GM19397 (cell line): ENCODE results near the gene NHSL2.

Experiments
- ATAC-seq: cut with Tn5 transposase; IDR thresholded peaks from one replicate; pipeline ENCODE4 v1.9.1; 2021; ENCODE audit warnings: mild to moderate bottlenecking, moderate library complexity; ENCODE audit not compliant: unreplicated experiment

Gene NHSL2

DNA sequence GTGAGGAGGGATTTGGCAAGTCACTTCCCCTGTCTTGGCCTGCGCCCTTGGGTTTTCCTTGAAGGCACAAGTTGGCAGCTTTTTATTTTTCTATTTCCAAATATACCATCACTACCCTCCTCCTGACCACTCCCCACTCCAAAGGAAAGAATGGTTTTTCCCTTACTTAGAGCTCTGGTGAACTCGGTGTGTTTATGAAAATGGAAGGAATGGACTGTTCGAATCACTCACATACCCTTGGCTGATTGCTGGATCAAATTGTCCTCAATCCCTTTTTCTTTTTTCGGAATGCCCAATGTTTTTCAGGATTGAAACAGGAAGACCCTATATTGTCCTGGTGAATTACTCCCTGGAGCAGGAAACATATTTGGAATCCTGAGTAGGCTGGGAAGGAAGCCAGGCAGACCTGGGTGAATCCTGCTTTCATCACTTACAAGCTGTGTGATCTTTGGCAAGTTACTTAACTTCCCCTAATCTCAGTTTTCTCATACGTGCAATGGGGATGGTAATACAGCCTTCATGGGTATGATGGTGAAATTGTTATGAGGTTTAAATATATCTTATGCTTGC is 150.4 kb downstream of the NHSL2 start:
- no peak for ATAC-seq

DNA sequence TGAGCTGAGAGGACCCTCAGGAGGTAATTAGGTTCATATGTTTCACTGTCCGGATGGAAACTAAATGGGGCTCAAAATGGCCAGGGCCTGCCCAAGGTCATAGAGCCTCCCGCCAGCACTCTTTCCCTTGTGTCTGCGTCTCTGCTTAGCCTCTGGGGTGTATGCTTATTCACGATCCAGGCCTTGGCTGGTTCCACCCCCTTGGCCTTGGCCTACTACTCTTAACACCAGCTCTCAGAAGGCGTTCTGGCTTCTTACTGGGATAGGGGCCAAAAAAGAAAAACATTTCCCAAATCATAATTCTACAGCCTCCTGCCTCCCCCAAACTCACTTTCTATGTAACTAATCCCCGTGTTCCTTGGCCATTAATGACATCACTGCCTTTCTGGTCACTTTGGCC is 152.3 kb downstream of the NHSL2 start:
- no peak for ATAC-seq

DNA sequence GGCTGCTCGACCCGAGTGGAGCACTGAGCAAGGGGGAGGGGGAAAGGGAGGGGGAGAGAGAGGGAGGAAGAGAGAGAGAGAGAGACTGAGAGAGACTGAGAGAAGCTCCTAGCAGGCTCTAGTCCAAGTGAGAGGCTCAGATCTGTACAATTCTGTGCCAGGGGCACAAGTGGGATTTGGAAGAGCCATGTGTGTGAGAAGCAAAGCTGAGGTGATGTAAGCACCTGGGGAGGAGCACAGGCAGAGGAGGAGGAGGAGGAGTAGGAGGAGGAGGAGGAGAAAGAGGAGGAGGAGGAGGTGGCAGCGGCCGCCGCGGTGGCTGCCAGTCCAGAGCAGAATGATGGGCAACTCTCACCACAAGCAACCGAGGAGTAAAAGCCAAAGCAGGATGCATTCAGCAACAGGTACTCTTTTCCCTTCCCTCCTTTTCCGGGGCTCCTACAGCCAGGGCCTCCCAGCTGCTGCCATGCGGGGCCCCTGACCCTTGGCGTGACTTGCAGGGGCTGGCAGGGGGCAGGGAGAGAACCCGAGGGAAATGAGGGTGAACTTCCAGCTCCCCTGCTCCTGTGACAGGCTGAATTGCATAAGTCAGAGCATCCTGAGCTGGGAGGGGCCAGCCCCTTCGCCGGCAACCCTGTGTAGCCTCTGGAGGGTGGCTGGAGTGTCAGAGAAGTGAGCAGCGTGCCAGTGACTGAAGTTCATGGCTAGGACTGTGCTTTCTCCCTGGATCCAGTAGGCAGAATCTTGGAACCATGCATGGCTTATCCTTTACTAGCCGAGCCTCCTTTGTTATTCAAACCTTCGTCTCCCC is 158.9 kb downstream of the NHSL2 start:
- no peak for ATAC-seq

DNA sequence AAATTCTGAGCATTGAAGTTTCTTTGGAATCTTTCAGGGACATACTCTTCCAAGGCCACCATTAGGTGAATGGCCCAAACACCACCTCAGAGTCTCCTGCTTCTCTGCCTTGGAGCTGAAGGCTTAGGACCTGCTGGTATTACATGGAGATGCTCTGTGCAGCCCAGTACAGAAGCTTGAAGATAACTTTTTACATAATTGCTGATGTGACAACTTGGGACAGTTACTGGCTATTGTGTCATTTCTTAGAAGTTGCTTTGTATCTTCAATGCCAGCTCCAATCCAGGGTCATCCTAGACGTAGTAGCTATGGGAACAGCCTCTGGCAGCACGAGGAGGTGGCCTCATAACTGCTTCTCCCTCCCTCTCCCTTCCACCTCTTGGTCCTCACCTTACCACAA is 160.6 kb downstream of the NHSL2 start:
- ATAC-seq: no peak

GRCh38 chrX:72073633-72074032 is 163.0 kb downstream of the NHSL2 start:
- no peak for ATAC-seq

GRCh38 chrX:72078411-72078810 is 167.8 kb downstream of the NHSL2 start:
- ATAC-seq: no peak

GRCh38 chrX:72079607-72080006 is 169.0 kb downstream of the NHSL2 start:
- ATAC-seq: no peak

DNA sequence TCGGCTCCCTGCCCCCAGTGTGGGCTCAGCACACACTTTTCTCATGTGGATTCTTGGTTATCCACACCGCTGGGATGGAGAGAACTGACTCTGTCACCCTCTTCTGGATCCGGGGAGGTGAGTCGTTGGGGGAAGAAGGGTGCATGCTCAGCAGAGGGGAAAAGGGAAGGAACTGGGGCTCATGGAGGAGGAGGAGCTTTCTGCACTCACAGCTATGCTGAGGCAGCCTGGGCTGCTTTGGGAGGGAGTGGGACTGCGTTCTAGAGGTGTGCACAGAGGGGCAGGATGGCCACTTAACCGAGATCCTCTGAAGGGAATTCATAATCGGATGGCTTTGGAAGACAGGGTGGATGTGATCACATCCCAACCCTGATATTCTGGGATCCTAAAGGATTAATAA is 169.5 kb downstream of the NHSL2 start:
- no peak for ATAC-seq

- ATAC-seq: no peak
Measured at GRCh38 chrX:72080800-72081199, 170.2 kb downstream of the NHSL2 start.

DNA sequence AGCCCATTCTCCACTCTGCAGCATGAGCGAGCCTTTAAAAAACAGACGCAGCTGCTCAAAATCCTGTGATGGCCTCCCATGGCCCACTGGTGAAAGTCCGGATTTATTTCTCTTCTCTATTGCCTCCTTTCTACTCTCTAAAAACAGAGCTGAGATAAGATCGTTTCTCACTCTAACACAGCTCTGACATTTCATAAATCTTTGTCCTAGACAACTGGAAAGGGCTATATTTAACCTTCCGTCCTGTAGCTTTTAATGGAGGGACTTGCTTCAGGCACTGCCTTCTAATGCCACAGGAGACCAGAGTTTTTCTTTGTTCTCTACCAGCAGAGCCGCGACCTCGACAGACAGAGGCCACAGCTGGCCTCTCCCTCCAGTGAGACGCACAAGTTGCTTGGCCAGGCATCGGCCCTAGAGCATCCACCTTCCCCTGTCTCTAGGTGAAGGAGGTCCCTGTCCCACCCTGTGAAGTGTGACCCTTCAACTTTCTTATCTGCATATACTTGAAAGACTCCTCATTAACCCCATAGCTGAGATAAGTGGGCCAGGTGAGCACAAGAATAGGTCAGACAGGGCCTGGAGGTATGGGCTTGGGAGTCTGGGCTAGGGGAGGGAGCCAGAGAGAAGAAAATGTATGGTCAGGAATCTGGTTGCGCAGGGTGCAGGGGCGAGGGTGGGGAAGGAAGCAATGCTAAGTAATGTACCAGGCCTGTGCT is 171.1 kb downstream of the NHSL2 start:
- ATAC-seq: no peak

DNA sequence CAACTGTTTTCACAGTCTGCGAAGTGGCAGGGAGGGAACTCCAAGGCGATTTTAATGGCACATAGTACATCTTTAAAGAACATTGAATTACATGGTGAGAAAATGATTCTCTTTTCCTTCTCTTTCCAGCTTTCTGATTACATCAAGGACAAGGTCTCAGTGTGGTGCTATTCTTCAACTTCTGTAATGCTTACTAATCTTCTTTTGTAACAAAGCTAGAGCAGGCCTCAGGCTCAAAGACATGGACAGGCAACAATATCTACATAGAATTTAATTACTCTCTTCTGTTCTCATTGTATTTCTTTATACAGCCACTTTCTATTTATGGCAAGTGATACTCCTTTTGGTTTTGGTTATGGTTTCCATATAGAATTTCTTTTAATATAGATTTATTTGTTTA is 172.6 kb downstream of the NHSL2 start:
- ATAC-seq: no peak

DNA sequence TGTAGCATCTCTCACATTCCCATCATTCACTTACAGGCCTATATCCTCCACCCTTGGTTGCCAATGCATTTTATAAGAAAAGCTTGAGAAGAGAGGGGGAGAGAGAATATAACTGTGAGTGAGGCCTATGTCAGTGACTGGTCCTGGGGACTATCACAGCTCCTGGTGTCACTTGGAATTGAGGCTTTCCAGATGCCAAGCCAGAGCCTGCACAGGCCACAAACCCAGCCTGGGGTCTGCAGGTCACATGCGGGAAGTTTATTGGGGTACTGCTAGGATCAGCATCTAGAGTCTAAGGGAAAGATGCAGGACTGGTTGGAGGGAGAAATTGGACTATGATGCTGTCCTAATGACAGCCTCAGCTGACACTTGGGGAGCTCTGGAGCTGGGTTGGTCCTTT is 173.5 kb downstream of the NHSL2 start:
- ATAC-seq: no peak

DNA sequence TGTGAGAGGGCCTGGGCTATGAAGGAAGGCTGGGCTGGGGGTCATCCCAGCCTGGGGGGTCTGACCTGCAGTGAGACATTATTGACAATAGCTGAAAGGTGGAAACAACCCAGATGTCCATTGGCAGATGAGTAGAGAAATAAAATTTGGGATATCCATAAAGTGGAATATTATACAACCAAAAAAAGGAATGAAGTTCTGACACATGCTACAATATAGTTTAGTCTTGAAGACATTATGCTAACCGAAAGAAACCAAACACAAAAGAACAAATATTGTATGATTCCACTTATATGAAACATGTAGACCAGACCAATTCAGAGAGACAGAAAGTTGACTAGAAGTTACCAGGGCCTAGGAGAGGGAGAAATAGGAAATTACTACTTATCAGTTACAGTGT is 176.3 kb downstream of the NHSL2 start:
- ATAC-seq: no peak

- no peak for ATAC-seq
Measured at GRCh38 chrX:72088761-72089160, 178.1 kb downstream of the NHSL2 start.

DNA sequence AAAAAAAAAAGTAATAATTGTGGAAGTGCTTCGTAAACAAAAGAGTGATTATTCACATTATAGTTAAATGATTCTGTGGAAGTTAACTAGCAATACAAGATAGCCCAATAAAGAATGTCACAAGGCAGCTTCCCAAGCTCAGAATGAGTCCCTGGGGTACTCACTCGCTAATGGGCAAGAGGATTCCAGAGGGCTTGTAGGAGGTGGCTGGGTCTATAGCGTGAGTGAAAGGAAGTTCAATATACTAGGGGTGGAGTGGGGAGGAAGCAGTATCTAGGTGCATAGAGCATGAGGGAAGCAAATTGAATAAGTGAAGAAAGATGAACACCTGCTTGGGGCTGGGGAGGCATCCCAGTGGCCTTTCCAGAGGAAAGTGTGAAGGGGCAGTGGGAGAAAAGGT is 178.6 kb downstream of the NHSL2 start:
- ATAC-seq: no peak

- ATAC-seq: peak; percentile 89
Measured at GRCh38 chrX:72094894-72095293, 184.2 kb downstream of the NHSL2 start.

- ATAC-seq: no peak
Measured at GRCh38 chrX:72095370-72095769, 184.7 kb downstream of the NHSL2 start.

GRCh38 chrX:72097098-72097497 is 186.5 kb downstream of the NHSL2 start:
- ATAC-seq: no peak

DNA sequence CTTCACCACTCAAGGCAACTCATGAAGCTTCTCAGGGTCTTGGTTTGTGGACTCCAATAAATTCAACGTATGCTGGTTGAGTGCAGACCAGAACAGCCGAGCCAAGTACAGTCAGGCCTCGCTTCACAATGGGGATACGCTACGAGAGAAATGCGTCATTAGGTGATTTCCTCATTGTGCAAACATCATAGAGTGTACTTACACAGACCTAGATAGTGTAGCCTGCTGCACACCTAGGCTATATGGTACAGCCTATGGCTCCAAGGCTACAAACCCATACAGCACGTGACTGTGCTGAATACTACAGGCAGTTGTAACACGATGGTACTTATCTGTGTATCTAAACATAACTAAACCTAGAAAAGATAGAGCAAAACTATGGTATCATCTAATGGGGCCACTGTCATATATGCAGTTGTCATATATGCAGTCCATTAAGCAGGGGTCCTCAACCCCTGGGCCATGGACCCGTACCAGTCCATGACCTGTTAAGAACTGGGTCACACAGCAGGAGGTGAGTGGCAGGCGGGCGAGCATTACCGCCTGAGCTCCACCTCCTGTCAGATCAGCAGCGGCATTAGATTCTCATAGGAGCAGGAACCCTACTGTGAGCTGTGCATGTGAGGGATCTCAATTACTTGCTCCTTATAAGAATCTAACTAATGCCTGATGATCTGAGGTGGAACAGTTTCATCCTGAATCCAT is 189.6 kb downstream of the NHSL2 start:
- no peak for ATAC-seq

DNA sequence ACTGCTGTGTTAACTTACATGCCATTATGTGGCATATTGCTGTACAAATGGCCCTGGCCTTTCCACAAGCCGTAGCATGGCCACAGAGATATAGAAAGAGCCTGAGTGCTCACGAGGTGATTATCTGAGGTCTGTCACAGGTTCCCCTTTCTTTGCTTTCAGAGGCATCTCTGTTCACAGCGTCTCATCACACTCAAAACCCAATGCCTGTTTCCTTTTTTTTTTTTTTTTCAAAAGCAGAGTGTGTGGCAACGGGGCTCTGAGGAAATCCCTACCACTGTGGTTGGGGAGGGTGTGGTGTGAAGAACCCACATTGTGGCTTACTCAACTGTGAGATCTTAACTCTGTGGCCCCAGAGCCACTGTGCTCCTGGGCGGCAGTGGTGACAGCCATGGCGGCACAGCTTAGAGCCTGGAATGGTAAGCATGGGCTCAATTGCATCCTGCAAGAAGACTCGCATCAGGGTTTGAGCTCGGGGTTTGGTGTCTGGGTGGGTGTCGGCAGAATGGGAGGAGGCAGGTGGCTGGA is 190.2 kb downstream of the NHSL2 start:
- ATAC-seq: peak; percentile 76

DNA sequence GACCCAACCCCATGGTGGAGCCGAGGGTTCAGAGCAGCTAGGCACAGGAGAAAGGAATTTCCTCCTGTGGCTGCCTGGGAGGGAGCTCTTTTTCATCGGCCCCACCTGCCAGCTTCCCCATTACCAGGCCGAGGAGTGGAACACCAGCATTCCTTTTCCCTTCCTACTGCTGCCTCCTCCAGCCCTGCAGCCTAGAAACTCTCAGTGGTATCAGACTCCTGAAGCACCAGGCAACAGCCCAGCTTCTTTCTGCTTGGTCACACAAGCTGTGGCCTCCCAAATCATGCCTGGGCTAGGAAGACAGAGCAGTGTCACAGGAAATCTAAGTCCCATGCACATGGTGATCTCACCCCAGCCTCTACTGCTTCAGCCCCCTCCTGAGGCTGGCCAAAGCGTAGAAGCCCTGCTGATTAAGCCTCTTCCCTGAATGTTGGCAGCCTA is 191.0 kb downstream of the NHSL2 start:
- no peak for ATAC-seq
